GM12873 (cell line): Measurements from ENCODE around the gene COL20A1.

Experiments
- CTCF ChIP-seq: IDR thresholded peaks from 2 replicates; pipeline ENCODE4 v1.5.1; 2012; ENCODE audit warnings: low read depth, mild to moderate bottlenecking, moderate library complexity, low read length, control low read depth; ENCODE audit not compliant: insufficient read depth; ENCODE audit errors: missing control alignments

The COL20A1 gene

GRCh38 chr20:63295422-63295821, 2.4 kb downstream of the COL20A1 start:
- no peak for TF ChIP-seq CTCF

- no peak for TF ChIP-seq CTCF
These were observed 2.9 kb downstream of the COL20A1 start for GRCh38 chr20:63295846-63296245.

- no peak for TF ChIP-seq CTCF
These were observed 3.7 kb downstream of the COL20A1 start for GRCh38 chr20:63296531-63297299.

- no peak for TF ChIP-seq CTCF
These were observed 4.4 kb downstream of the COL20A1 start for GRCh38 chr20:63297371-63297781.

- TF ChIP-seq CTCF = no peak
These were observed 5.0 kb downstream of the COL20A1 start for GRCh38 chr20:63297796-63298572.

- no peak for TF ChIP-seq CTCF
These were observed 5.8 kb downstream of the COL20A1 start for GRCh38 chr20:63298731-63299312.

GRCh38 chr20:63301671-63302070, 8.7 kb downstream of the COL20A1 start:
- no peak for TF ChIP-seq CTCF
